ENCODE results near the gene CHRNA7.
"Not testable (repeated sequence)": the region's sequence is repeated elsewhere in the genome, so short reads cannot be mapped to it uniquely, and the experiment has no call there.

The CHRNA7 gene

GRCh38 chr15:32193780-32194179 lies 163.5 kb downstream of the CHRNA7 start:
- not testable (repeated sequence) for DNase-seq (ENCODE audit: low read depth in 2 of 2)

GRCh38 chr15:32196206-32196605 lies 165.9 kb downstream of the CHRNA7 start:
- DNase-seq (ENCODE audit: low read depth in 2 of 2), result not testable (repeated sequence)

- not testable (repeated sequence) for DNase-seq (ENCODE audit: low read depth in 2 of 2)
Measured at GRCh38 chr15:32198938-32199337, 168.6 kb downstream of the CHRNA7 start.

- DNase-seq (ENCODE audit: low read depth in 2 of 2), result not testable (repeated sequence)
Measured at GRCh38 chr15:32209081-32209480, 178.8 kb downstream of the CHRNA7 start.

- DNase-seq (ENCODE audit: low read depth in 2 of 2), result no peak
Measured at GRCh38 chr15:32218666-32219065, 188.4 kb downstream of the CHRNA7 start.
